ENCODE measurements around the gene CDC42BPB. TPM values are rescaled to one million over a fixed set of nuclear protein-coding genes. Genes with fewer than 3 reads are reported as not detected.

CDC42BPB gene
- total and polyA plus RNA-seq, 2 donors from 2014 or later: 22.5 to 127 TPM

DNA sequence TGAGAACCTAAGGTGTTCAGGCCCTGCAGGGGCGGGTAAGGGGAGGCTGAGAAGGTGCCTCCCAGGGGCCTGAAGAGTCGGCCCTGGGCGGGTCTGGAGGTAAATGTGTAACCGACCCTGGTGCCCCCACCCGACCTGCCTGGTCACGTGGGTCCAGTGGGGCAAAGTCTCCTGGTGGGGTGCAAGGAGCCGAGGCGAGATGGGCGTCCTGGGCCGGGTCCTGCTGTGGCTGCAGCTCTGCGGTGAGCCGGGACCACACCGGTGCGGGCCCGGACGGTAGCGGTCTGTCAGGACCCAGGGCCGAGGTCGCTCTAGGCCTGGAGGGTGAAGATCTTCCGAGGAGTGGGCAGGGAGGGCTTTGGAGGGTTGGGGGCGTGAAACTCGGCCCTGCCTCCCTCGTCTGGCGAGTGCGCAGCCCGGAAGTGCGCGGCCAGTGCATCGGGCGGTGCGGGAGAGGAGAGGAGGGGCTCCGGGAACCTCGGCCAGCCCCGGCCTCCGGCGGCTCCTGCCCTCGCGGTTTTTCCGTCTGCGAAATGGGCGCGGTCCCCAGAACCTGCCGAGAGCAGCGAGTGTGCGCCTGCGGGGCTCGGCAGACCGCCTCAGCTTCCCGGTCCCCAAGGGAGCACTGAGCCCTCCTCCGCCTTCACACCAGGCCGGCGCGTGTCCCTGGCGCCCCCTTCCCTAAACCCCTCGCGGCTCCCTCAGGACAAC, 134.7 kb downstream of the CDC42BPB start, which contains the start of gene AMN:
TSS of gene AMN (plus strand) at position 174 of the 711 bp plus-strand sequence. CDS start at position 200, 26 bp downstream.
- DNase-seq: peak; percentile 43 to 78 (median 73)
- FAIRE-seq: no peak
- Histone ChIP-seq H3K27ac (ENCODE audit: low read depth in 2 of 2, low read length in 2 of 2) (peak within 1 kb of the TSS in 1 of 2 donors; percentile 55), H3K4me1 (ENCODE audit: control insufficient read depth in 2 of 3, insufficient read depth in 2 of 3, low read depth in 1 of 3, low read length in 3 of 3) (peaks cover 0 to 9% (median 0%) of the 10 kb centered on the region in 3 donors), H3K27me3 (ENCODE audit: control insufficient read depth, insufficient read depth, low read length) (peaks cover 20% of the 10 kb centered on the region), H3K36me3 (ENCODE audit: control insufficient read depth in 2 of 3, insufficient read depth in 3 of 3, low read length in 3 of 3) (no peaks in the 10 kb centered on the region), H3K9ac (ENCODE audit: low read length in 3 of 3) (peak within 1 kb of the TSS in 1 of 3 donors; percentile 26), H3K4me3 (ENCODE audit: low read length in 3 of 3) (peak within 1 kb of the TSS; percentile 26 to 67 (median 58)), H3K9me3 (ENCODE audit: control insufficient read depth in 2 of 3, insufficient read depth in 1 of 3, low read length in 3 of 3) (no peaks in the 10 kb centered on the region)
- intact Hi-C loops (cut with DNase I): no loop called here
- TF ChIP-seq, protein P1, sequence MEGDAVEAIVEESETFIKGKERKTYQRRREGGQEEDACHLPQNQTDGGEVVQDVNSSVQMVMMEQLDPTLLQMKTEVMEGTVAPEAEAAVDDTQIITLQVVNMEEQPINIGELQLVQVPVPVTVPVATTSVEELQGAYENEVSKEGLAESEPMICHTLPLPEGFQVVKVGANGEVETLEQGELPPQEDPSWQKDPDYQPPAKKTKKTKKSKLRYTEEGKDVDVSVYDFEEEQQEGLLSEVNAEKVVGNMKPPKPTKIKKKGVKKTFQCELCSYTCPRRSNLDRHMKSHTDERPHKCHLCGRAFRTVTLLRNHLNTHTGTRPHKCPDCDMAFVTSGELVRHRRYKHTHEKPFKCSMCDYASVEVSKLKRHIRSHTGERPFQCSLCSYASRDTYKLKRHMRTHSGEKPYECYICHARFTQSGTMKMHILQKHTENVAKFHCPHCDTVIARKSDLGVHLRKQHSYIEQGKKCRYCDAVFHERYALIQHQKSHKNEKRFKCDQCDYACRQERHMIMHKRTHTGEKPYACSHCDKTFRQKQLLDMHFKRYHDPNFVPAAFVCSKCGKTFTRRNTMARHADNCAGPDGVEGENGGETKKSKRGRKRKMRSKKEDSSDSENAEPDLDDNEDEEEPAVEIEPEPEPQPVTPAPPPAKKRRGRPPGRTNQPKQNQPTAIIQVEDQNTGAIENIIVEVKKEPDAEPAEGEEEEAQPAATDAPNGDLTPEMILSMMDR (IDR thresholded peaks at IDR 0.05; ENCODE audit: borderline replicate concordance, extremely low read depth, insufficient read depth): no peak

DNA sequence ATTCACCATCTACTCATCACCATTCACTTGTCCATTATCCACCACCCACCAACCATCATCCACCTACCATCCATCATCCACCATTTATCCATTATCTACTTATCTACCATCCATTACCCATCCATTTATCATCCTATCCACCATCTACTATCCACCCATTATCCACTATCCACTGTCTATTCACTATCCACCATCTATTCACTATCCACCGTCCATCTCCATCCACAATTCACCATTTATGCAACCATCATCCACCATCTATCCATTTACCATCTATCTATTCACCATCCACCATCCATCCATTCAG, 136.4 kb downstream of the CDC42BPB start:
- Histone ChIP-seq H3K4me1 (ENCODE audit: control insufficient read depth in 2 of 3, insufficient read depth in 2 of 3, low read depth in 1 of 3, low read length in 3 of 3) (peaks cover 0 to 9% (median 0%) of the 10 kb centered on the region in 3 donors), H3K27me3 (ENCODE audit: control insufficient read depth, insufficient read depth, low read length) (peaks cover 17% of the 10 kb centered on the region), H3K9ac (ENCODE audit: low read length in 3 of 3) (no peak overlapping the region), H3K9me3 (ENCODE audit: control insufficient read depth in 2 of 3, insufficient read depth in 1 of 3, low read length in 3 of 3) (no peaks in the 10 kb centered on the region), H3K4me3 (ENCODE audit: low read length in 3 of 3) (no peak overlapping the region), H3K27ac (ENCODE audit: low read depth in 2 of 2, low read length in 2 of 2) (no peak overlapping the region), H3K36me3 (ENCODE audit: control insufficient read depth in 2 of 3, insufficient read depth in 3 of 3, low read length in 3 of 3) (no peaks in the 10 kb centered on the region)
- TF ChIP-seq, protein P1 (IDR thresholded peaks at IDR 0.05; ENCODE audit: borderline replicate concordance, extremely low read depth, insufficient read depth): no peak
- DNase-seq: no peak
- intact Hi-C loops (cut with DNase I): no loop called here
- no peak for FAIRE-seq

DNA sequence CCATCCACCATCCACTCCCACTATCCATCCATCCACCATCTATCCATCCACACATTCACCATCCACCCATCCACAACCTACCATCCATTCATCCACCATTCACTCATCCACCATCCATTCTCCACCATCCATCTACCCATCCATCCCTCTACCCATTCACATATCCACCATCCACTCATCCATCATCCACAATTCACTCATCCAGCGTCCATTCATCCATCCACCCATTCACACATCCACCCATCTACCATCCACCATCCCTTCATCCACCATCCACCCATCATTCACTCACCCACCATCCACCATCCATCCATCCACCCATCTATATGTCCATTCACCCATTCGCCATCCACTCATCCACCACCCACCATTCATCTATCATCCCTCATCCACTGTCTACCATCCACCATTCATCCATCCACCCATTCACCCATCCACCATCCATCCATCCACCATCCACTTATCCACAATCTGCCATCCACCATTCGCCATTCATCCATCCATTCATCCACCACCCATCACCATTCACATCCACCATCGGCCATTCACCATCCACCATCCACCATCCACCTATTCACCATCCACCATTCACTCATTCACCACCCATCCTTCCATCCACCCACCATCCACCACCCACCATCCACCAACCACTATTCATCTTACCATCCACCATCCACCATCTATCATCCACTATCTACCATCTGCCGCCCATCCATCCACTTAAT, 136.9 kb downstream of the CDC42BPB start:
- Histone ChIP-seq H3K36me3 (ENCODE audit: control insufficient read depth in 2 of 3, insufficient read depth in 3 of 3, low read length in 3 of 3) (no peaks in the 10 kb centered on the region), H3K27me3 (ENCODE audit: control insufficient read depth, insufficient read depth, low read length) (peaks cover 17% of the 10 kb centered on the region), H3K9me3 (ENCODE audit: control insufficient read depth in 2 of 3, insufficient read depth in 1 of 3, low read length in 3 of 3) (no peaks in the 10 kb centered on the region), H3K4me3 (ENCODE audit: low read length in 3 of 3) (no peak overlapping the region), H3K27ac (ENCODE audit: low read depth in 2 of 2, low read length in 2 of 2) (no peak overlapping the region), H3K4me1 (ENCODE audit: control insufficient read depth in 2 of 3, insufficient read depth in 2 of 3, low read depth in 1 of 3, low read length in 3 of 3) (peaks cover 0 to 9% (median 0%) of the 10 kb centered on the region in 3 donors), H3K9ac (ENCODE audit: low read length in 3 of 3) (no peak overlapping the region)
- intact Hi-C loops (cut with DNase I): no loop called here
- FAIRE-seq (no peak), DNase-seq (peak in 1 of 5 donors; percentile 2)
- TF ChIP-seq, protein P1 (IDR thresholded peaks at IDR 0.05; ENCODE audit: borderline replicate concordance, extremely low read depth, insufficient read depth): no peak
